ENCODE measurements around the gene CACNA1S.

GRCh38 chr1:201156346-201156745, 44.1 kb upstream of the CACNA1S start:
- TF ChIP-seq CTCF (IDR thresholded peaks at IDR 0.05): no peak
- TF ChIP-seq EP300 (IDR thresholded peaks at IDR 0.05): no peak
- TF ChIP-seq POLR2AphosphoS5 (IDR thresholded peaks at IDR 0.05): no peak

All from gastroesophageal sphincter (tissue), 3 donors.